HEK293T (cell line): ENCODE data around the gene EAF2.

ENCODE experiments used
- CTCF ChIA-PET: fragments of 350-600 bp; formaldehyde crosslinking; extraction: SDS; loops from one replicate; lab custom pipeline; 2021; ENCODE audit warnings: antibody characterized with exemption, inconsistent platforms; lab: Yijun Ruan, JAX
- POLR2A ChIA-PET: fragments of 350-600 bp; formaldehyde crosslinking; extraction: SDS; loops from one replicate; lab custom pipeline; 2020; ENCODE audit warnings: antibody characterized with exemption, inconsistent platforms; lab: Yijun Ruan, JAX
- DNase-seq: peaks from one replicate; pipeline ENCODE4 v3.0.0; 2012; ENCODE audit warnings: mixed read lengths; ENCODE audit errors: extremely low spot score
- ARNT ChIP-seq: fragments of 450-650 bp; IDR thresholded peaks from 2 replicates; pipeline ENCODE4 v1.6.1; 2017; ENCODE audit warnings: mild to moderate bottlenecking
- BHLHE40 ChIP-seq: fragments of 450-650 bp; IDR thresholded peaks from 2 replicates; pipeline ENCODE4 v1.6.1; 2016; ENCODE audit warnings: mild to moderate bottlenecking, moderate library complexity, borderline replicate concordance
- CTBP1 ChIP-seq: fragments of 450-650 bp; IDR thresholded peaks from 2 replicates; pipeline ENCODE4 v1.6.1; 2016; ENCODE audit warnings: borderline replicate concordance
- ELF4 ChIP-seq: fragments of 450-650 bp; IDR thresholded peaks from 2 replicates; pipeline ENCODE4 v1.6.1; 2017; ENCODE audit warnings: antibody characterized with exemption
- FOXA1 ChIP-seq: fragments of 450-650 bp; IDR thresholded peaks from 2 replicates; pipeline ENCODE4 v1.6.1; 2016; ENCODE audit warnings: mild to moderate bottlenecking
- FOXK2 ChIP-seq: fragments of 450-650 bp; IDR thresholded peaks from 2 replicates; pipeline ENCODE4 v1.6.1; 2016; ENCODE audit warnings: mild to moderate bottlenecking
- FOXM1 ChIP-seq: fragments of 450-650 bp; IDR thresholded peaks from 2 replicates; pipeline ENCODE4 v1.6.1; 2017; ENCODE audit warnings: mild to moderate bottlenecking, borderline replicate concordance
- HDGF ChIP-seq: fragments of 450-650 bp; IDR thresholded peaks from 2 replicates; pipeline ENCODE4 v1.6.1; 2017; ENCODE audit warnings: antibody characterized with exemption, borderline replicate concordance
- L3MBTL2 ChIP-seq: fragments of 450-650 bp; conservative IDR thresholded peaks from 2 replicates; pipeline ENCODE4 v1.6.1; 2016; ENCODE audit warnings: mild to moderate bottlenecking
- LEF1 ChIP-seq: fragments of 450-650 bp; IDR thresholded peaks from 2 replicates; pipeline ENCODE4 v1.6.1; 2017; ENCODE audit warnings: mild to moderate bottlenecking, borderline replicate concordance
- NFRKB ChIP-seq: fragments of 450-650 bp; IDR thresholded peaks from 2 replicates; pipeline ENCODE4 v1.6.1; 2016; ENCODE audit warnings: mild to moderate bottlenecking, moderate library complexity
- SP1 ChIP-seq: fragments of 450-650 bp; IDR thresholded peaks from 2 replicates; pipeline ENCODE4 v1.6.1; 2017
- SUZ12 ChIP-seq: fragments of 450-650 bp; IDR thresholded peaks from 2 replicates; pipeline ENCODE4 v1.6.1; 2016; ENCODE audit warnings: mild to moderate bottlenecking
- TARDBP ChIP-seq: fragments of 450-650 bp; IDR thresholded peaks from 2 replicates; pipeline ENCODE4 v1.6.1; 2016
- ZNF384 ChIP-seq: fragments of 450-650 bp; IDR thresholded peaks from 2 replicates; pipeline ENCODE4 v1.6.1; 2016
- TF ChIP-seq, protein P1 (sequence below): fragments of 450-650 bp; IDR thresholded peaks from 2 replicates; pipeline ENCODE4 v1.6.1; 2016

Gene EAF2

DNA sequence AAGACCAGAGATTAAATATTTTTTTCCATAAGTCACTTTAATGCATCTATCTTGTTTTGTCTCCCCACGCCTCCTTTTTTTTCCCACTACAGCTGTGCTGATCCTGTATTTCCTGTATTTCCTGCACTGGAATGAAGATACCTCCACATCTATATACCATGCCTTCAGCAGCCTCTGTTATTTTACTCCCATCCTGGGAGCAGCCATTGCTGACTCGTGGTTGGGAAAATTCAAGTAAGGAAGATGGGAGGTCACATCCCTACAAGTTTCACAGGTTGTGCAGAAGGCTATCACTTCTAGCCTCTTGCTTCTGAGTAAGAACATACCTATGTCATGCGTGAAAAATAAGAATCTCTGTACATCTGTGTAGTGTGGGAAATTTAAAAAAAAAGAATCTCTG, 62.3 kb downstream of the EAF2 start:
- POLR2A ChIA-PET: no interaction called here
- CTCF ChIA-PET: no interaction called here
- TF ChIP-seq FOXM1: no peak
- no peak for TF ChIP-seq LEF1
- TF ChIP-seq CTBP1: no peak
- no peak for TF ChIP-seq ARNT
- no peak for TF ChIP-seq L3MBTL2
- no peak for TF ChIP-seq SUZ12
- no peak for TF ChIP-seq TARDBP
- DNase-seq: no peak

DNA sequence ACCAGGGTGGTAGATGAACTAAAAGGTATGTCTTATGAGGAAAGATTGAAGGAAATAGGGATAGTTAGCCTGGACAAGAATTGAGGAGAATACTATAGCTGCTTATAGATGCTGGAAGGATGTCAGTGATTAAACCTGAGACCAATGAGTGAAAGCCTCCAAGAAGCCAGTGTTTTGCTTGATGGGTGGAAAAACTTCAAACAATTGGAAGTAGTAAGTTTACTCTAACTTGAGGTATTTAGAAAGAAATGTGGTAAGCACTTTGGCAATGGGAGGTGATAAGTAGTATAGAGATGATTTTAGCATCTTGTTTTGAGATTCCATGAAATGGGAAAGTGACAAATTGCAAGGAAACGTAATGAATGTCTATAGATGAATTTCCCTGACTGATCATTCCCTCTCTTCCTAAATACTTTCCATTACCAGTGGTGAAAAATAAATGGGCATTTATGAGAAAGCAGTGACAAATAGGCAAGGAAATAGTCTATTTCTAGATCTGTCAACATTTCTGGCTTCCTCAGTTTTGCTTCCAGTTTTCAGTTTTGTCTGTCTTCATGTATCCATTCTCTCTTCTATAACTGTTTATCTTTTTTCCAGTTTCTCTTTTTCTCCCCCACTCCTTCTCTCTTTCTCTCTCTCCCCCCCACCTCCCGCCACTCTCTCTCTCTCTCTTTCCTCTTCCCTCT, 78.4 kb downstream of the EAF2 start:
- no peak for DNase-seq
- POLR2A ChIA-PET: no interaction called here
- TF ChIP-seq ELF4: no peak
- CTCF ChIA-PET: no interaction called here

DNA sequence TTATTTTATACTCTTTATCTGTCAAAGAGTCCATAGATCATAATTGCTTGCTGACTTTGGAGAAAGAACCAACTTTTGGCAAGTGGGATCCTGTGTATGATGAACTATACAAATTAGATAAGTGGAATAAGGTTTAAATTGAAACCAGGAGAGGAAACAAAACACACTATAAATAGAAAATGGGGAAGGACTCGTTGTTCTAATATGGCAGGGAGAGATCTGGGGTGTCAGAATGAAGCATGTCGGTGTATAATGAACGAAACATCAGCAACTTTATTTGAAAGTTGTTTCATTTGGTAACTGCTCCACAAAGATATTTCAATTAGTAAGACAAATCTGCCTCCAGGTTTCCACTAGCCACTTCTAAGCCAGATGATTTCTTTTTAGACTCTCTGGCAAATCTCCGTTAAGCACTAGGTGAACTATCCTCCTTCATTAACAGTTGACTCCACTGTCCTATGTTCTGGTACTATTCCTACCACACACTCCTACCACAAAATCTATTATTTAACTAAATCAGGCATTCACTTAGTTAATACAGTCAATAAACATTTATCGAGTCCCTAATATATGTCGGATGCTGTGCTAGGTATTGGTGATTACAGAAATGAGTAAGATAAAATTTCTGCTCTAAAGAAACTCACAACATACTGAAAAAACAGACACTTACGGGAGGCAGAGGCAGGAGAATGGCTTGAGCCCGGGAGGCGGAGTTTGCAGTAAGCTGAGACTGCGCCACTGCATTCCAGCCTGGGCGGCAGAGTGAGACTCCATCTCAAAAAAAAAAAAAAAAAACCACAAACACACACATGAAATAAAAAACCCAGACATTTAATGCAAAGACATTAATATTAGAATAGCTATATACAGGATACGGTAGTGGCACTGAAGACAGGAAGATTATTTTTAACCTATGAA, 79.3 kb downstream of the EAF2 start:
- no peak for DNase-seq
- CTCF ChIA-PET: no interaction called here
- POLR2A ChIA-PET: no interaction called here
- no peak for TF ChIP-seq FOXK2
- TF ChIP-seq HDGF: no peak
- TF ChIP-seq SP1: no peak
- no peak for TF ChIP-seq L3MBTL2
- no peak for TF ChIP-seq TARDBP

DNA sequence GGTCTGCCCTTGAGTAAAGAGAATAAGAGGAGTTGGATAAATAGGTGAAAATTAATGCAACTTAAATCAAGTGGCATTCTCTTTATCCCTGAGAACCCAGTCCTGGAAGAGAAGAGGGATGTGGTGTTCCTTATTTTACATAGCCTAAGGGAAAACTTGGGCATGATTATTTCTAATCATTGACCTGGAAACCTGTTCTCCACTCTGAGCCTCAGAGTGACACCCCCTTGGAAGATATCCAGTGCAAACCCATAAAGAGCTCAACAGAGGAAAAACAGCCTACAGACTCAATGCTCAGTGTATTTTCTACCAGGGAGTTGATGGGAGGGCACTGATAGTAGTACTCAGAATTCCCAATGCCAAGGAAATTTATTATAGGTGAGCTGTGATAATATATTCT, 81.2 kb downstream of the EAF2 start:
- TF ChIP-seq L3MBTL2 (no peak), TARDBP (no peak), LEF1 (no peak), CTBP1 (no peak), ARNT (no peak), ZNF384 (no peak)
- TF ChIP-seq, protein P1, sequence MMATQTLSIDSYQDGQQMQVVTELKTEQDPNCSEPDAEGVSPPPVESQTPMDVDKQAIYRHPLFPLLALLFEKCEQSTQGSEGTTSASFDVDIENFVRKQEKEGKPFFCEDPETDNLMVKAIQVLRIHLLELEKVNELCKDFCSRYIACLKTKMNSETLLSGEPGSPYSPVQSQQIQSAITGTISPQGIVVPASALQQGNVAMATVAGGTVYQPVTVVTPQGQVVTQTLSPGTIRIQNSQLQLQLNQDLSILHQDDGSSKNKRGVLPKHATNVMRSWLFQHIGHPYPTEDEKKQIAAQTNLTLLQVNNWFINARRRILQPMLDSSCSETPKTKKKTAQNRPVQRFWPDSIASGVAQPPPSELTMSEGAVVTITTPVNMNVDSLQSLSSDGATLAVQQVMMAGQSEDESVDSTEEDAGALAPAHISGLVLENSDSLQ: no peak
- ChIA-PET CTCF (interaction anchor here (0.6 kb wide), 1 partner anchor 877 kb away, joined by 3 read pairs; the partner anchor contains the start of gene HSPBAP1), POLR2A (no interaction called here)
- no peak for DNase-seq

DNA sequence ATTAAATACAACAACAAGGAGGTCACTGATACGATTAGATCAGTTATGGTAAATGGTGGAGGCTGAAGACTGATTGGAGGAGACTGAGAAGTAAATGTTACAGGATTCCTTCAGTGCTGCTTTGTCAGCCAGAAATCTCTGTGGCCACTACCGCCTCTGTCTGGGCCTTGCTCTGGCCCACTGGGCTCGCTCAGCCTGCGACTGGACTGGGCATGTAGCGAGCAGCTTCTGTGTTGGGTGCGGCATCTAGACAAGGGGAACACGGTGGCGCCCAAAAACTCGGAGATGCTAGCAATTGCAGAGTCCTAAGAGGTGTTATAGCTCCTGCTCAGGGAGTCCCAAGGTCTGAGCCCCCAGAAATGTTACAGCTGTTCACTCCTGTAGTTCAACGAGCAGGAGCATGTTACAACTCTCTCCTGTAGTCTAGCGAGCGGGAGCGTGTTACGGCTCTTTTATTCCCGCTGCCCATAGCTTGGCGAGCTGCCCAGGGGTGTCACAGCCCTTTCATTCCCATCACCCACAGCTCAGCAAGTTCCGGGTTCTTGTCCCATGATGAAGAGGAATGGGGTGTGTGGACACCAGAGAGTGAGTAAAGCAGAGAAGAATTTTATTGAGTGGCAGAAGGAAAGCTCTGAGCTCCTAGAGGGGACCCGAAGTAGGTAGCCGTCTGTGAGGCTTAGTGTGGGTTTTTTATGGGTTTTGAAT, 83.9 kb downstream of the EAF2 start:
- DNase-seq: no peak
- CTCF ChIA-PET: no interaction called here
- POLR2A ChIA-PET: no interaction called here
- TF ChIP-seq BHLHE40: no peak
- TF ChIP-seq FOXK2: no peak
- no peak for TF ChIP-seq FOXA1
- no peak for TF ChIP-seq L3MBTL2
- TF ChIP-seq ARNT: no peak
- no peak for TF ChIP-seq TARDBP

DNA sequence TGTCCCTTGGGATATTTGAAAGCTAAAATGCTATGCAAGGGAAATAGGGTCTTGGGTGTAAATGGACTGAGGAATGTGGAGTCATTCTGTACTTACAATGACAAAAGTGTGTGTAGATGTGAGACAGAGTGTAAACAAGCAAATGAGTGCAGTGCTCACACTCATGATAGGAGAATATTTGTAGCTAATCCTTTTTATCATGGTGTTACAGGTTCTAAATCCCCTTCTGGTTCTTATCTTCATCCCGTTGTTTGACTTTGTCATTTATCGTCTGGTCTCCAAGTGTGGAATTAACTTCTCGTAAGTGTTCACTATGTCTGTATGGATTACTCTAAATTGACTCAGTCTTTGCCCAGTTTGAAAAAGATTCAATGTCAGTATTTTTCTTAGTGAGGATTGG, 89.7 kb downstream of the EAF2 start:
- TF ChIP-seq NFRKB: no peak
- TF ChIP-seq ELF4: no peak
- TF ChIP-seq FOXA1: no peak
- no peak for TF ChIP-seq HDGF
- TF ChIP-seq, protein P1: no peak
- no peak for TF ChIP-seq ZNF384
- no peak for TF ChIP-seq TARDBP
- no peak for TF ChIP-seq CTBP1
- no peak for TF ChIP-seq BHLHE40
- TF ChIP-seq SUZ12: no peak
- TF ChIP-seq SP1: no peak
- TF ChIP-seq ARNT: no peak
- no peak for TF ChIP-seq FOXK2
- TF ChIP-seq LEF1: no peak
- CTCF ChIA-PET: interaction anchor here (0.7 kb wide), 1 partner anchor 80 kb away, joined by 3 read pairs; no protein-coding TSS in a partner anchor
- no peak for DNase-seq
- POLR2A ChIA-PET: no interaction called here

DNA sequence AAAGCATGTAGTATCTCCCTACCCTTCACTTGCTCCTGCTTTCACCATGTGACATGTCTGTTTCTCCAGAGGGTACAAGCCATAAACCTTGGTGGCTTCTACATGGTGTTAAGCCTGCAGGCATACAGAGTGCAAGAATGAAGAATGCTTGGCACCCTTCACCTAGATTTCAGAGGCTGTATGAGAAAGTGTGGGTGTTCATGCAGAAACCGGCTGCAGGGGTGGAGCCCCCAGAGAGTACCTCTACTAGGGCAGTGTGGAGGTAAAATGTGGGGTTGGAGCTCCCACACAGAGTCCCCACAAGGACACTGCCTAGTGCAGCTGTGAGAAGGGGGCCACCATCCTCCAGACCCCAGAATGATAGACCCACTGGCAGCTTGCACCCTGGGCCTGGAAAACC, 91.4 kb downstream of the EAF2 start:
- ChIA-PET CTCF (no interaction called here), POLR2A (no interaction called here)
- no peak for DNase-seq
- TF ChIP-seq FOXM1: no peak
- no peak for TF ChIP-seq FOXK2
- TF ChIP-seq ARNT: no peak
- no peak for TF ChIP-seq BHLHE40
- TF ChIP-seq NFRKB: no peak
- no peak for TF ChIP-seq HDGF
- TF ChIP-seq TARDBP: no peak
- TF ChIP-seq, protein P1: no peak
- no peak for TF ChIP-seq SP1
- TF ChIP-seq ELF4: no peak
- no peak for TF ChIP-seq L3MBTL2
